ENCODE results near the gene SLC35A3.

SLC35A3 gene

DNA sequence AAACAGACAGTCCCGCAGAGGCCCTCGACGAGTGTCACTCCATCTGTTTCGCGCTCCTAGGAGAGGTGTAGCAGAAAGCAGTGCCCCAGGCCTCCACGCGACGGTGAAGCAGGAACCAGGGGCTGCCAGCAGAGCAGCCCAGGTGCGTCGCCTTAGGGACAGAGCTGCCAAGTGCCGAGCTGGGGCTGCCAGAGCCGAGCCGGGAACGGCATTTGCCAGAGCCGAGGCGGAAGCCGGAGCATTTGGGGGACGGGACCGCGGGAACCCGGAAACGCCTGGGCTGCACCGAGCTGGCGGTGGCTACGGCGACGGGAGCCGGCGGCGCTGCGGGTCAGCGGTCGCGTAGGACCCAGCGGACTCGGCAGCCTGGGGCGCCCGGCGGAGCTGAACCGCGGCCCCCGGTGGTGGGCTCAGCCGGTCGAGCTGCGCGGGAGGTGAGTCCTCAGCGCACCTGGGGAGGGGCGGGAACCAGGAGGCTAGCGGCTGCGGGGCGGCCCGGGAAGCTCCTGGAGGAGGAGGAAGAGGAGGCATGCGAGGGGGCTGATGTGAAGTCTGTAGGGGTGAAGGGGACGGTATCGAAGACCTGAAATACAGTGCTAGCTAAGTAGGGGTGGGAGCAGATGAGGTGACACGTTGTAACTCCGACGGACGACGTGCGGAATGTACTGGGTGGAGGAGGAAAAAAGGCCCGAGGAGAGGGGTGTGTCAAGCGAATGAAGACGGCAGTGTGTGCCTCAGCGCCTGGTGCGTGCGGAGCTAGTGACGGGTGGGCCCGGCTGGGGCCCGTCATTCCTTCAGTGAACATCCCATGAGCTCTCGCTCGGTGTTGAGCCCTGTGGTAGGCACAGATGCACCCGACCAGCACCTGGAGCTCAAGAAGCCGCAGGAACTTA is at the start of gene SLC35A3:
Gene SLC35A3 (plus strand): TSS at position 268 of the 893 bp plus-strand sequence. CDS start 23,559 bp downstream, outside the sequence.
- no peaks in the 10 kb centered on the region for H3K9me3 ChIP-seq (replicated peaks; ENCODE audit: insufficient read depth, low read length)
- no peaks in the 10 kb centered on the region for H3K36me3 ChIP-seq (replicated peaks; ENCODE audit: insufficient read depth, low read length)
- DNase-seq, result peak; percentile 63
- H3K79me2 ChIP-seq (ENCODE audit: low read length), result peaks cover 9% of the 10 kb centered on the region
- peak within 1 kb of the TSS; percentile 34; the same call in 1 of the 2 replicates for H3K27ac ChIP-seq (ENCODE audit: low read length)
- H3K4me3 ChIP-seq (ENCODE audit: low read length), result peak within 1 kb of the TSS; percentile 73
- 0 out of 2 replicates have a peak, but pooled peaks cover 5% of the 10 kb centered on the region for H3K4me1 ChIP-seq (ENCODE audit: low read length)
- no peaks in the 10 kb centered on the region for H3K27me3 ChIP-seq (replicated peaks; ENCODE audit: insufficient read depth, low read length)
- TF ChIP-seq CTCF (IDR thresholded peaks at IDR 0.05; ENCODE audit: low read length) (no peak), EZH2phosphoT487 (IDR thresholded peaks at IDR 0.05; ENCODE audit: low read length) (no peak), EZH2 (optimal IDR thresholded peaks at IDR 0.05; ENCODE audit: low read depth, low read length) (no peak)
- H3F3A ChIP-seq (ENCODE audit: insufficient read depth, low read length), result no peaks in the 10 kb centered on the region
- peak within 1 kb of the TSS; percentile 82 for H3K4me2 ChIP-seq (ENCODE audit: low read depth, low read length)
- no peaks in the 10 kb centered on the region for H3K9me2 ChIP-seq (replicated peaks; ENCODE audit: insufficient read depth, low read length)
- peak within 1 kb of the TSS; percentile 40; the same call in 1 of the 2 replicates for H3K9ac ChIP-seq (ENCODE audit: low read length)
- H2AFZ ChIP-seq (ENCODE audit: low read length), result peak within 1 kb of the TSS; percentile 97
- H4K20me1 ChIP-seq (ENCODE audit: insufficient read depth, low read length), result no peaks in the 10 kb centered on the region

DNA sequence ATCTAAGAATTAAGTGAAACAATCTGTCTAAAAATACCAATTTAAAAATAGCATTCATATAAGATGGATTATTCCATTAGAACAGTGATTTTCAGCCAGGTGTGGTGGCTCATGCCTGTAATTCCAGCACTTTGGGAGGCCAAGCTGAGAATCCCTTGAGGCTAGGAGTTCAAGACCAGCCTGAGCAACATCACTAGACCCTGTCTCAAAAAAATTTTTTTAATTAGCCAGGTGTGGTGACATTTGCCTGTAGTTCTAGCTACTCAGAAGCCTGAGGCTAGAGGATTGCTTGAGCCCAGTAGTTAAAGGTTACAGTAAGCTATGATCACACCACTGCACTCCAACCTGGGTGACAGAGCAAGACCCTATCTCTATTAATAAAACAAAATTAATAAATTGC is 35.0 kb upstream of the SLC35A3 start:
- no peak for DNase-seq
- no peak overlapping the region for H3K9ac ChIP-seq (ENCODE audit: low read length)
- H3K36me3 ChIP-seq (replicated peaks; ENCODE audit: insufficient read depth, low read length), result no peaks in the 10 kb centered on the region
- H3K9me2 ChIP-seq (replicated peaks; ENCODE audit: insufficient read depth, low read length), result no peaks in the 10 kb centered on the region
- H3K4me3 ChIP-seq (ENCODE audit: low read length), result no peak overlapping the region
- no peak overlapping the region for H3K4me2 ChIP-seq (ENCODE audit: low read depth, low read length)
- no peaks in the 10 kb centered on the region for H3K79me2 ChIP-seq (ENCODE audit: low read length)
- H3K27ac ChIP-seq (ENCODE audit: low read length), result no peak overlapping the region
- H2AFZ ChIP-seq (ENCODE audit: low read length), result no peak overlapping the region
- no peaks in the 10 kb centered on the region for H3K9me3 ChIP-seq (replicated peaks; ENCODE audit: insufficient read depth, low read length)
- no peaks in the 10 kb centered on the region for H3K4me1 ChIP-seq (ENCODE audit: low read length)
- no peaks in the 10 kb centered on the region for H3K27me3 ChIP-seq (replicated peaks; ENCODE audit: insufficient read depth, low read length)
- H4K20me1 ChIP-seq (ENCODE audit: insufficient read depth, low read length), result no peaks in the 10 kb centered on the region
- H3F3A ChIP-seq (ENCODE audit: insufficient read depth, low read length), result no peaks in the 10 kb centered on the region
- no peak for TF ChIP-seq EZH2phosphoT487 (IDR thresholded peaks at IDR 0.05; ENCODE audit: low read length)

DNA sequence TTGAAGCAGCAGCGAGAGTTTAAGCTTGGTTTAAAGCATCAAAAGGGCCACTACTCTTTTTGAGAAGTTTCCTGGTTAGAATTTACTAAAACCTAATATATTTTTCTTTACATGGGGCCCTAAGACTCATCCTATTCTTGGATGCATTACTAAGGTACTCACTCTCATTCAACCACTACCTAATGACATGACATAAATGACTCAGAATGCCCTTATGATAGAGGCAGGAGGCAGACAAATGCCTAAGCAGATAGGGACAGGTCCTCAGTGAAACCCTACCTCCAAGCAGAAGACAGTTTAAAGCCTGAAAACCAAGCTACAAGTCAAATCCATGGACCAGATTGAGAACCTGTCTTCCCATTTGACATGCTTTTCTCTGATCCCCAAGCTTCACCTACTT is 34.3 kb upstream of the SLC35A3 start:
- Histone ChIP-seq H3F3A (ENCODE audit: insufficient read depth, low read length) (no peaks in the 10 kb centered on the region), H3K9me3 (replicated peaks; ENCODE audit: insufficient read depth, low read length) (no peaks in the 10 kb centered on the region), H3K27me3 (replicated peaks; ENCODE audit: insufficient read depth, low read length) (no peaks in the 10 kb centered on the region), H3K4me1 (ENCODE audit: low read length) (no peaks in the 10 kb centered on the region), H3K79me2 (ENCODE audit: low read length) (no peaks in the 10 kb centered on the region), H3K4me2 (ENCODE audit: low read depth, low read length) (no peak overlapping the region), H3K9me2 (replicated peaks; ENCODE audit: insufficient read depth, low read length) (no peaks in the 10 kb centered on the region), H4K20me1 (ENCODE audit: insufficient read depth, low read length) (no peaks in the 10 kb centered on the region), H3K36me3 (replicated peaks; ENCODE audit: insufficient read depth, low read length) (no peaks in the 10 kb centered on the region), H3K4me3 (ENCODE audit: low read length) (no peak overlapping the region), H3K9ac (ENCODE audit: low read length) (no peak overlapping the region), H2AFZ (ENCODE audit: low read length) (no peak overlapping the region), H3K27ac (ENCODE audit: low read length) (no peak overlapping the region)
- no peak for TF ChIP-seq EZH2 (optimal IDR thresholded peaks at IDR 0.05; ENCODE audit: low read depth, low read length)
- TF ChIP-seq EZH2phosphoT487 (IDR thresholded peaks at IDR 0.05; ENCODE audit: low read length), result no peak
- TF ChIP-seq CTCF (IDR thresholded peaks at IDR 0.05; ENCODE audit: low read length), result no peak
- DNase-seq, result no peak

DNA sequence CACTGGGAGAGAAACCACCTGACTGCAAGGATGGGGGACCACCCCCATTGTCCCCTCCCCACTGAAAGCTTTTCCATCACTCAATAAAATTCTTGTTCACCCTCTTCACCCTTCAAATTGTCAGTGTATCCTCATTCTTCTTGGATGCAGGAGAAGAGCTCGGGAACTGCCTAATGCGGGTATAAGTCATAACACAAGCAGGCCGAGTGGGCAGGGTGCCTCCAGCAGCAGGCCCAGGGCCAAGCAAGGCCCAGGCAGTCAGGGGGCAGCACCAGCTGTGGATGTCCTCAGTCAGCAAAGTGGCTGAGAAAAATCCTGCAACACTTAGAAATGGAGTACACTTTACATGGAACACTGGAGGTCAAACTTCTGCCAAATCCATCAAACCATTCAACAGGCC is 33.7 kb upstream of the SLC35A3 start:
- Histone ChIP-seq H2AFZ (ENCODE audit: low read length) (no peak overlapping the region), H3K9ac (ENCODE audit: low read length) (no peak overlapping the region), H3K27me3 (replicated peaks; ENCODE audit: insufficient read depth, low read length) (no peaks in the 10 kb centered on the region), H3K4me3 (ENCODE audit: low read length) (no peak overlapping the region), H4K20me1 (ENCODE audit: insufficient read depth, low read length) (no peaks in the 10 kb centered on the region), H3K79me2 (ENCODE audit: low read length) (no peaks in the 10 kb centered on the region), H3K4me2 (ENCODE audit: low read depth, low read length) (no peak overlapping the region), H3K36me3 (replicated peaks; ENCODE audit: insufficient read depth, low read length) (no peaks in the 10 kb centered on the region), H3F3A (ENCODE audit: insufficient read depth, low read length) (no peaks in the 10 kb centered on the region), H3K9me2 (replicated peaks; ENCODE audit: insufficient read depth, low read length) (no peaks in the 10 kb centered on the region), H3K9me3 (replicated peaks; ENCODE audit: insufficient read depth, low read length) (no peaks in the 10 kb centered on the region), H3K27ac (ENCODE audit: low read length) (no peak overlapping the region), H3K4me1 (ENCODE audit: low read length) (no peaks in the 10 kb centered on the region)
- DNase-seq, result no peak
- TF ChIP-seq EZH2 (optimal IDR thresholded peaks at IDR 0.05; ENCODE audit: low read depth, low read length) (no peak), CTCF (IDR thresholded peaks at IDR 0.05; ENCODE audit: low read length) (no peak), EZH2phosphoT487 (IDR thresholded peaks at IDR 0.05; ENCODE audit: low read length) (no peak)
